ENCODE measurements around the gene TACC2.

DNA sequence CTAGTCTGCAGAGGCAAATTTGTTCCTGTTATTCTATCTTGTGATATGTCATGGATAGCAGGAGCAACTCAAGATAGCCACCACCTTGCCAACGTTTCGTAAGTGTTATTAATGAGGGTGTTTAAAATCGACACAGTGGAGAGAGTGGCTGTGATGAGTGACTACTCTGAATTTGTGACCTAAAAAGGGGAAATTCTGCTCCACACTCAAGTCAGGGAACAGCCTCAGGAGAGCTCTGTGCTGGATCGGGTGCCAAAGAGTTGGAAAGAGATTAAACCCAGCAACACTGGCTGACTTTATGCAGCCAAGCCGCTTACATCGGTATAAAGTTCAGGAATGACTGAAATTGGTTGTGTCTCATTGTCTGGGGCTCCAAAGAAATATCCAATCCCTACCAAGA lies 9.5 kb downstream of the TACC2 start:
- TF ChIP-seq, protein P1, sequence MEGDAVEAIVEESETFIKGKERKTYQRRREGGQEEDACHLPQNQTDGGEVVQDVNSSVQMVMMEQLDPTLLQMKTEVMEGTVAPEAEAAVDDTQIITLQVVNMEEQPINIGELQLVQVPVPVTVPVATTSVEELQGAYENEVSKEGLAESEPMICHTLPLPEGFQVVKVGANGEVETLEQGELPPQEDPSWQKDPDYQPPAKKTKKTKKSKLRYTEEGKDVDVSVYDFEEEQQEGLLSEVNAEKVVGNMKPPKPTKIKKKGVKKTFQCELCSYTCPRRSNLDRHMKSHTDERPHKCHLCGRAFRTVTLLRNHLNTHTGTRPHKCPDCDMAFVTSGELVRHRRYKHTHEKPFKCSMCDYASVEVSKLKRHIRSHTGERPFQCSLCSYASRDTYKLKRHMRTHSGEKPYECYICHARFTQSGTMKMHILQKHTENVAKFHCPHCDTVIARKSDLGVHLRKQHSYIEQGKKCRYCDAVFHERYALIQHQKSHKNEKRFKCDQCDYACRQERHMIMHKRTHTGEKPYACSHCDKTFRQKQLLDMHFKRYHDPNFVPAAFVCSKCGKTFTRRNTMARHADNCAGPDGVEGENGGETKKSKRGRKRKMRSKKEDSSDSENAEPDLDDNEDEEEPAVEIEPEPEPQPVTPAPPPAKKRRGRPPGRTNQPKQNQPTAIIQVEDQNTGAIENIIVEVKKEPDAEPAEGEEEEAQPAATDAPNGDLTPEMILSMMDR (IDR thresholded peaks at IDR 0.05) = no peak
- no peak for TF ChIP-seq POLR2A (IDR thresholded peaks at IDR 0.05)
